ENCODE measurements around the gene ZYX. TPM values are rescaled to one million over a fixed set of nuclear protein-coding genes. Genes with fewer than 3 reads are reported as not detected.

The ZYX gene
- polyA plus RNA-seq, 3 donors, result 40.6 to 234 (median 200) TPM

DNA sequence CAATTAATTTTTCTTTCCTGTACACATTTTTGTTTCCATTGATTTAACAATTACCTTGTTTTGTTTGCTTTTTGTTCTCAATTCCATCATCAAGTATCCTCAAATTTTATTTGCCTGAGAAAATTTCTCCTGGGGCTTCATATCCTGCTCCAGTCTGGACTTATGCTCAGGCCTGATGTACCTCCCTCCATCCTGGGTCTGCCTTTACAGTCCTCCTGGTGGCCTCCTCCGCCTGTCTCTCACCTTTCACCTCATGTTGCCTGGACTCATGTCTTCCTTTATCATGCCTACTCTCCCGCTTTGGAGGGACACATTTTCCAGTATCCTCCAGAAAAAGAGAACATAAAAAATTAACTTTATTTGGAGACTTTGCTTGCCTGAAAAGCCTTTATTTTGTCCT lies 50.0 kb downstream of the ZYX start:
- no peak overlapping the region for H3K27ac ChIP-seq (ENCODE audit: low read depth, low read length)
- 45 to 73% (median 45%) methylated on average over 2 of the region's 2 CpGs for WGBS, 3 donors

DNA sequence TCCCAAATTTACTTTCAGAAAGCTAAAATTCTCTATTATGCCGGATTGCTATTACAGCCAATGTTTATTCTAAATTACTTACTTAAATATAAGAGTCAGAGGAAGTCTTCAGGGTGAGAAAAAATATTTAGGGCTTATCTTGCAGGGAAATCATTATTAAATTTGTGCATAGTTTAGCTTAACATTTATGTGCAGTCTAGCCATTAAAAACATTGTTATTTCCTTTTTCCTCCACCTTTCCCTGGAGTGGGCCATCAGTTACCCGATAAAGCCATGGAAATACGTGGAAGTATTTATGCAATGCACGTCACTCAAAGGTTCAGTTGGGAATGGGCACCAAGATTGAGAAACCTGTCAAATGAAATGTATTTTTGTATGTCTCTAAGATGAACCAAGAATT lies 52.6 kb downstream of the ZYX start:
- no peak overlapping the region for H3K27ac ChIP-seq (ENCODE audit: low read depth, low read length)
- 83 to 88% (median 84%) methylated on average over 4 of the region's 4 CpGs for WGBS, 3 donors

DNA sequence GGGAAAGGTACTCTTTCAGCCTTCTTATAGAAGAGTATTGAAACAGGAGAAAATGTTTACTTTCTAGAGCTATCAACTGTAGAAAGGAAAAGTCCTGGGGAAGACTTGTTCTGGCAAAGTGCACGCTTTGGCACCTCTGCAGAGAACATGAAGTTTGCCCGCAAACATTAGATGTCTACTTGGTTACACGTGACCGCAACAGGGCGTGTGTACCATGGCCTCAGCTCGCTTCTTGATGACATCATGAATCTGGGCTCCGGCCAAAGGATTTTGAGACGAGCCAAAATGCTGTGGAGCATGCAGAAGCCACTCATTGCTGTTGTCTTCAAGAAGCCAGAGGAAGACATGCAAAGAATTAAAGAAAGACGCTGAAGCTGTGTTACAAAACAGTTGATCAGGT lies 53.5 kb downstream of the ZYX start:
- 53 to 81% (median 70%) methylated on average over 9 of the region's 9 CpGs for WGBS, 3 donors
- no peak overlapping the region for H3K27ac ChIP-seq (ENCODE audit: low read depth, low read length)

DNA sequence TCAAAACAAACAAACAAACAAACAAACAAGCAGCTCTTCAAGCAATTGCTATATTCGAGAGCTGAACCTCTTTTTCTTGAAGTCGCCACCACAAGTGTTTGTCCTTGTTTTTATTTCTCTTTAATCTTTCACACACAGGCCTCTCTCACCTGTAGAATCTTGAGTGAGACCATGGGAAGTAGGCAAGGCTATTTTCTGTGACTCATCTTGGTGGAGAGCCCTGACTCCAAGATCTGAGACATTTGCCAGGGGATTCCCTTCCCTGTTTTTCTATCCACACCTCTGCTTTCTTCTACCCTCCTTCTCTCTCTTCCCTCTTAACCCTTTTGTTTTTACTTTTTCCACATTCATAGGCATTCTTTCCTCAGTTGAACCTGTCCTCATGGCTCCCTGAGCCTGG lies 54.1 kb downstream of the ZYX start:
- H3K27ac ChIP-seq (ENCODE audit: low read depth, low read length), result no peak overlapping the region
- WGBS, 3 donors, result 87 to 95% (median 91%) methylated on average over 2 of the region's 2 CpGs

DNA sequence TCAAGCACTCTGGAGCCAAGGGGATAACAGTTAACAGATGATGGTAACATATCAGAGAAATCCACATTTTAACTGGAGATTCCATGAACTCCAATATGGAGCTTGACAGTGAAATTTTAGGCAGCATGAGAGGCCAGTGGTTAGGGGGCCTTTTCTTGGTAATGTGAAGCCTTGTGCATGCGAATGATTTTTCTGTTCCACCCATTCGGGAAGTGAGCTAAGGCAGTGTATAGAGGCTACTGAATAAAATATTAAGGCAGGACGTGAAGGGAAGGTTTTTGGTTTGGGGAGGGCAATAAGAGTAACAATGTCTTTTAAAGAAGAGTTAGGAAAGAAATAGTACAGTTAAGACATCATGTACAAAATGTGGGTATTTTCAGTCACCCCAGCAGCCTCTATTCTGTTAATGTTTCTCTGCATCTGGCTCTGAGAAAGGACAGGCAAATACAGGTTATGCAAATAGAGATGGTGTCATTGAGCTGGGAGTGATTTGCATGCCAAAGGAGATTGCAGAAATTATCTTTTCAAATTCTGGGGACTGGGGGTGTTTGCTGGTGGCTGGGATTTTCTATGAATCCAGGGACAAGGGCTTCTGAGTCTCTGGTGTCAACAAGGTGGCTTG lies 55.3 kb downstream of the ZYX start:
- 91 to 95% (median 92%) methylated on average over 3 of the region's 3 CpGs for WGBS, 3 donors
- H3K27ac ChIP-seq (ENCODE audit: low read depth, low read length), result no peak overlapping the region

DNA sequence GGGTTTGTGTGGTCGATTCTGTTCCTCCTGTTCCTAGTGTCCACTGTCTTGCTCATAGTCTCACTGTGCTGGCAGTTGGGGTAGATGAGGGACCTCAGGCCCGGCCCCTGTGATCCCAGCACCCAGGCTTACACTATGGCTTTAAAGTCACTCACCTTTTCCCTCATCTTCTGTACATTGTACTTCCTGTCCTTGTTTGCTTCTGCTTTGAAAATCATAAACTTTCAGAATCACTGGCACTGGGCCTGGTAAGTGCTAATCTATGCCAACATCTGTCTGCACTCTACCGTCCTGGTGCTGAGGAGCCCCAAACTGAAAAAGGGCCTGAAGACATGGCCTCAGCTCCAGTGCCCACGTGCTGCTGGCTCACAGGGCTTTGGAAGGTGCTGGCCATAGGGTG lies 56.4 kb downstream of the ZYX start:
- 46 to 61% (median 51%) methylated on average over 4 of the region's 4 CpGs for WGBS, 3 donors
- H3K27ac ChIP-seq (ENCODE audit: low read depth, low read length), result no peak overlapping the region

DNA sequence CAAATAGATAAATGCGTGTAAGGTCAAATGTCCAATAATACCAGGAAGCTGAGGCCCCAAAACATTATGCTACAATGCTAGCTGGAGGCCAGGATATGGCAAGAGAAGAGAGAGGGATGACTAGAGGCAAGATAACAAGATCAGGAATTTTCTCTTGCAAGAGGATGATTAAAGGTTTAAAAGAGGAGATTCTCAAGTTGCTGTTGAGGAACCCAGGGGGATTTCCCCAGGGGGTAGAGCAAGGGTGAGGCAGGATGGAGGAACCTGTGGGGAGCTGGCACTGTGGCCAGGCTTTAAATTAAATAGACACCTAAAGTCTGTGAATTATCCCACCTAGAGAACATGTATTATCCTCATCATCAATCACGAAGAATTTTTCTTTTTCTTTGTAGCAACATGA lies 58.7 kb downstream of the ZYX start:
- H3K27ac ChIP-seq (ENCODE audit: low read depth, low read length), result no peak overlapping the region
- WGBS, 3 donors, result 77 to 93% (median 87%) methylated on average over 2 of the region's 2 CpGs

Other genes with a start within 250 kb of the ZYX start
- not detected for gene PIP, start 249.3 kb upstream of the ZYX start, polyA plus RNA-seq
- not detected for gene TAS2R39, start 197.9 kb upstream of the ZYX start, polyA plus RNA-seq
- not detected for gene TAS2R40, start 159.3 kb upstream of the ZYX start, polyA plus RNA-seq
- 100 to 1,000 TPM in 2 of 3 donors, 10 to 100 TPM in 1; 89.9 to 213 (median 147) TPM for gene GSTK1, start 117.9 kb upstream of the ZYX start, polyA plus RNA-seq
- gene TMEM139, start 96.4 kb upstream of the ZYX start, polyA plus RNA-seq, result 1 to 10 TPM in 2 of 3 donors, under 1 TPM in 1; 0.56 to 9.8 (median 1.7) TPM
- 1 to 10 TPM; 4.2 to 6.1 (median 5.4) TPM for gene CASP2, start 93.0 kb upstream of the ZYX start, polyA plus RNA-seq
- gene CLCN1, start 65.2 kb upstream of the ZYX start, polyA plus RNA-seq, result under 1 TPM in 1 of 3 donors, not detected in 2; 0.07 TPM
- gene FAM131B, start 18.6 kb upstream of the ZYX start, polyA plus RNA-seq, result 1 to 10 TPM in 1 of 3 donors, under 1 TPM in 2; 0.09 to 1.2 (median 0.37) TPM
- 1 to 10 TPM in 1 of 3 donors, under 1 TPM in 1, not detected in 1; 0.89 to 4.9 TPM for gene EPHA1, start 27.5 kb downstream of the ZYX start, polyA plus RNA-seq
- gene TAS2R60, start 62.1 kb downstream of the ZYX start, polyA plus RNA-seq, result not detected
- gene TAS2R41, start 96.5 kb downstream of the ZYX start, polyA plus RNA-seq, result not detected
- gene CTAGE15, start 190.5 kb downstream of the ZYX start, polyA plus RNA-seq, result under 1 TPM in 2 of 3 donors, not detected in 1; 0.03 to 0.17 TPM
- gene TCAF2, start 239.6 kb downstream of the ZYX start, polyA plus RNA-seq, result 1 to 10 TPM in 2 of 3 donors, under 1 TPM in 1; 0.94 to 1.2 (median 1.0) TPM

All from adipose tissue (tissue), 3 donors.